ENCODE results near the gene LRP1B.

LRP1B gene

GRCh38 chr2:141522702-141523101, 608.1 kb downstream of the LRP1B start:
- no peaks in the 10 kb centered on the region for H3K27me3 ChIP-seq (ENCODE audit: insufficient read depth, low read depth)
- no peak overlapping the region for H3K4me3 ChIP-seq (IDR thresholded peaks at IDR 0.05; ENCODE audit: insufficient read depth, low read depth, low read length)
- no peaks in the 10 kb centered on the region for H3K4me1 ChIP-seq (ENCODE audit: low read depth, poor library complexity, severe bottlenecking)
- no peak overlapping the region for H3K9ac ChIP-seq
- H2AFZ ChIP-seq (ENCODE audit: low read depth) = no peak overlapping the region
- H4K20me1 ChIP-seq (ENCODE audit: insufficient read depth) = no peaks in the 10 kb centered on the region
- H3K36me3 ChIP-seq (ENCODE audit: insufficient read depth) = no peaks in the 10 kb centered on the region
- no peak overlapping the region for H3K27ac ChIP-seq
- no peak for TF ChIP-seq CTCF (conservative IDR thresholded peaks at IDR 0.05; ENCODE audit: low read depth, low read length)
- no peak overlapping the region for H3K4me2 ChIP-seq
- no peaks in the 10 kb centered on the region for H3K79me2 ChIP-seq (ENCODE audit: insufficient read depth, low read depth)

GRCh38 chr2:141522048-141522447, 608.8 kb downstream of the LRP1B start:
- no peak for TF ChIP-seq CTCF (conservative IDR thresholded peaks at IDR 0.05; ENCODE audit: low read depth, low read length)
- no peak overlapping the region for H3K27ac ChIP-seq
- H4K20me1 ChIP-seq (ENCODE audit: insufficient read depth) = no peaks in the 10 kb centered on the region
- no peaks in the 10 kb centered on the region for H3K27me3 ChIP-seq (ENCODE audit: insufficient read depth, low read depth)
- no peak overlapping the region for H3K4me3 ChIP-seq (IDR thresholded peaks at IDR 0.05; ENCODE audit: insufficient read depth, low read depth, low read length)
- no peaks in the 10 kb centered on the region for H3K4me1 ChIP-seq (ENCODE audit: low read depth, poor library complexity, severe bottlenecking)
- H3K4me2 ChIP-seq = no peak overlapping the region
- no peaks in the 10 kb centered on the region for H3K36me3 ChIP-seq (ENCODE audit: insufficient read depth)
- no peak overlapping the region for H3K9ac ChIP-seq
- no peaks in the 10 kb centered on the region for H3K79me2 ChIP-seq (ENCODE audit: insufficient read depth, low read depth)
- H2AFZ ChIP-seq (ENCODE audit: low read depth) = no peak overlapping the region

- H3K79me2 ChIP-seq (ENCODE audit: insufficient read depth, low read depth) = no peaks in the 10 kb centered on the region
- H3K4me3 ChIP-seq (IDR thresholded peaks at IDR 0.05; ENCODE audit: insufficient read depth, low read depth, low read length) = no peak overlapping the region
- no peaks in the 10 kb centered on the region for H3K36me3 ChIP-seq (ENCODE audit: insufficient read depth)
- H3K4me2 ChIP-seq = no peak overlapping the region
- no peak overlapping the region for H2AFZ ChIP-seq (ENCODE audit: low read depth)
- no peaks in the 10 kb centered on the region for H3K27me3 ChIP-seq (ENCODE audit: insufficient read depth, low read depth)
- H3K9ac ChIP-seq = no peak overlapping the region
- H3K27ac ChIP-seq = no peak overlapping the region
- no peaks in the 10 kb centered on the region for H4K20me1 ChIP-seq (ENCODE audit: insufficient read depth)
- H3K4me1 ChIP-seq (ENCODE audit: low read depth, poor library complexity, severe bottlenecking) = no peaks in the 10 kb centered on the region
- no peak for TF ChIP-seq CTCF (conservative IDR thresholded peaks at IDR 0.05; ENCODE audit: low read depth, low read length)
Observed at GRCh38 chr2:141519906-141520305, 610.9 kb downstream of the LRP1B start.

- Histone ChIP-seq H4K20me1 (ENCODE audit: insufficient read depth) (no peaks in the 10 kb centered on the region), H3K9ac (no peak overlapping the region), H3K27ac (no peak overlapping the region), H3K36me3 (ENCODE audit: insufficient read depth) (no peaks in the 10 kb centered on the region), H3K79me2 (ENCODE audit: insufficient read depth, low read depth) (no peaks in the 10 kb centered on the region), H3K4me2 (no peak overlapping the region), H3K4me3 (IDR thresholded peaks at IDR 0.05; ENCODE audit: insufficient read depth, low read depth, low read length) (no peak overlapping the region), H3K4me1 (ENCODE audit: low read depth, poor library complexity, severe bottlenecking) (no peaks in the 10 kb centered on the region), H3K27me3 (ENCODE audit: insufficient read depth, low read depth) (no peaks in the 10 kb centered on the region), H2AFZ (ENCODE audit: low read depth) (no peak overlapping the region)
- no peak for TF ChIP-seq CTCF (conservative IDR thresholded peaks at IDR 0.05; ENCODE audit: low read depth, low read length)
Observed at GRCh38 chr2:141517852-141518421, 612.9 kb downstream of the LRP1B start.

All from KMS-11 (cell line).